ENCODE measurements around the gene SLC25A45.
"Not testable (repeated sequence)": the region's sequence is repeated elsewhere in the genome, so short reads cannot be mapped to it uniquely, and the experiment has no call there.

The SLC25A45 gene

DNA sequence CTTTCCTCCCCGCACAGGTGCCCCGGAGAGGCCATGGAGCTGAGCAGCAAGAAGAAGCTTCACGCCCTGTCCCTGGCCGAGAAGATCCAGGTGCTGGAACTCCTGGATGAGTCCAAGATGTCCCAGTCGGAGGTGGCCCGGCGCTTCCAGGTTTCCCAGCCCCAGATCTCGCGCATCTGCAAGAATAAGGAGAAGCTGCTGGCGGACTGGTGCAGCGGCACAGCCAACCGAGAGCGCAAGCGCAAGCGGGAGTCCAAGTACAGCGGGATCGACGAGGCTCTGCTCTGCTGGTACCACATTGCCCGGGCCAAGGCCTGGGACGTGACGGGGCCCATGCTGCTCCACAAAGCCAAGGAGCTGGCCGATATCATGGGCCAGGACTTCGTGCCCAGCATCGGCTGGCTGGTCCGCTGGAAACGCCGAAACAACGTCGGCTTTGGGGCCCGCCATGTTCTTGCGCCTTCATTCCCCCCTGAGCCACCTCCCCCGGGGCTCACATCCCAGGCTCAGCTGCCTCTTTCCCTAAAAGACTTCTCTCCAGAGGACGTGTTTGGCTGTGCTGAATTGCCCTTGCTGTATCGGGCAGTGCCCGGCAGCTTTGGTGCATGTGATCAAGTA lies 26.6 kb downstream of the SLC25A45 start:
- no peak for DNase-seq

DNA sequence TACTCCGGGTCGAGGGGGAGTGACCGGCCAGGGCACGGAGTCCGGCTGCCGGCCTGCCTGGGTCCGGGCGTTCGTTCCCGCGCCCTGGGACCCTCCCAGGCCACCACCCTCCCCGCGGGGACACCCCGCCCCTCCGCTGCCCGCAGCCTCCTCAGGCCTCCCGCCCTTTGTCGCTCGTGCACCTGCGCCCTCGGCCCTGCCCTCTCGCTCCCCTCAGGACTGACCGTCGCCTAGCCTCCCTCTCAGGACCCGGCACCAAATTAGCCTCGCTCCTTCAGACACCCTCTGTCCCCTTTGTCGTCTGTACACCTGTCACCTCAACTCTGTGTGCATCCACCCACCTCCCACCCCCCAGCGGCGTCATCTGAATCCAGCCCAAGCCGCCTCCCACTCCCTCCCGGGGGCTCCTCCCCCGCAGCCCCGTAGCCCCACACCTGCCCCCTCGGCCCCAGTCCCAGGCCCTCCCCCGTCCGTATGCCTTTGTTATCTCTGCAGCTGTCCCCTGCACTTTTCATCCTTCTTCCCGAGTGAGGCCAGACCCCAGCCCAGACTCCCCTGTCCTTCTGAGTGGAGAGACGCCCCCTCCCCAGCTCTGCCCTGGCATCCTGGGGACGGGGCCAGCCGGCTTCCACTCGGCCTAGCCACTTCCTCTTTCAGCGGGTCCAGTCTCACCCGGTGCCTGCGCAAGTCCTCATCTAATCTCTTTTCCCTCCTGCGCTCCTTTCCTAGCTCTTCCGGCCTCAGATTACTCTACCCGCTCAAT lies 27.3 kb downstream of the SLC25A45 start:
- peak; percentile 76 for DNase-seq

DNA sequence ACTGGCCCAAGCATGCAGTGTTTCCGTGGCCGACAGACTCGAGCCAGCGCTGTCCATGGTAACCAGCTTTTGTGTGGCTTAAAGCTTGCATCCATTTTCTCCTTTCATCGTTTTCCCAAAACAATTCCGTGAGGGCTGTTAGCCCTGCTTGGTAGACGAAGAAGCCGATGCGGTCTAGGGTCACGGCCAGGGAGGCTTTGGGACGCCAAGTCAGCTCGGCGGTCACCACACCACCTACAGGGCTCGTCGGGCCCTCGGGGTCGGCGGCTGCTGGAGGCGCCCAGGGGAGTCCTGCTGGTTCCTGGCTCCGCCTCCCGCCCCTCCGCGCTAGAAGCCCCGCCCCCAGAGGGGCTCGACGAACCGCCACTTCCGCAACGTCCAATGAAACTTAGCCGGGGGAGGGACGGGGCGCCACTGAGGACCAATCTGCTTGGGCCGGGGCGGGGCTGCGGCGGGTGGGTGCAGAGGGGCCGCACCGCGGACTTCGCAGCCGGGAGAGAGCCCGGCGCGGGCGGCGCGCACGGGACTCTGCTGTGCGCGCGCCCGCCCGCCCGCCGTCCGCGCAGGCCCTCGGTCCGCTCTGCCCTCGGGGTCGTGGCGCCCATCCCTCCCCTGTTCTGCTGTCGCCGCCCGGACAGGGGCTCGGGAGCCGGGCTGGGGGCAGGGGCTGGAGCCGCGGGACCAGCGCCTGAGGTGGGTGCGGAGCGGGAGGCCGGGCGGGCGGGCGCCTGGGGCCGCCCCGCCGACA lies 28.0 kb downstream of the SLC25A45 start, which contains the start of gene TIGD3:
Gene TIGD3, plus strand, starts transcription at position 487 of the 748 bp plus-strand sequence. CDS start 1,058 bp downstream, outside the sequence.
- DNase-seq, result peak; percentile 99

DNA sequence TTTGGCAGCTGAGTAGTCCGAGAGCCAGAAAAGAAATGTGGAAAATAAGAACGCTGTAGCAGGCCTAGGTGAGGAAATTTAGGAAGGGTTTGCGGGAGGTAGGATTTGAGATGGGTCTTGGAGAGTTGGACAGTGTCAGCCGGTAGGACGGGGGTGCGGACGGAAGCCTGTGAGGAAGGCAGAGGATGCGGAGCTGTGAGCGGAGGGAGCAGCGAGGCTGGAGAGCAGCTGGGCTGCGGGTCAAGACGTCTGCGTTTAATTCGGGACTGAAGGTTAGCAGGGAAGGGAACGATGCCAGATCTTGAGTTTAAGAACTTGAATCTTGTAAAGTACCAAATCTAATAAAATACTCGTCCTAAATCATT lies 28.6 kb downstream of the SLC25A45 start:
- DNase-seq, result no peak

DNA sequence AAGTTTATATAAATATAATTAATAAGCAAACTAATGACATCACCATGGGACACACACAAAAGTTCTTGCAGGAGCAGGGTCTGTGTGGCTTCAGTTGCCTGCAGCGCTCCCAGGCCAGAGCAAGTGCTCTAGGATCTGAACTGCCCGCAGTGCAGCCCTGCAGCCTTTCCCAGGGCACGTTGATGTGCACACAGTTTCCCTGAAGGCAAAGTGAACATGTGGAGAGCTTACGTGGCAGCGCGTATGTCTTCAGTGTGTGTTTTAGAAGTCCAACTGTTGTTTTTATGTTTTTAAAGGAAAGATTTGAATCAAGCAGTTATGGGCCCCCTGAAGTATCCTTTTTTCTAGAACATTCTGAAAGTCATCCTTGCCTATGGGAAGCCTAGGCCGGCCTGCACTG lies 29.1 kb downstream of the SLC25A45 start:
- DNase-seq, result no peak

DNA sequence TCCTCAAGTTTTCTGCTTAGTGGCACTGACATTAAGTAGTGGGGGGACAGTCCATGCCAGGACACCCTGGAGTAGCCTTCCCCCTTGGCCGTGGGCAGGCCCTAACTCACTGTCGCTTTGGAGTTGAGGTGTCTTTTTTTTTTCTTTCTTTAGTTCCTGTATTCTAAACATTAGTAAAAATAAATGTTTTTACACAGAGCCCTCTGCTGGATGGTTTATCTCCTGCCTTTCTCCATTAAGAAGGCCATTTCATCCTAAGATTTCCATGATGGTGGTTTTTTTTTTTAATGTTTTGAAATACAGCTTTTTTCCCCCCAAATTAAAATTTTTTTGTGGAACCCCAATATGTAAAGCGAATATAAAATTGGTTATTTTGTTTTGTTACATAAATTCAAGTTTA lies 29.7 kb downstream of the SLC25A45 start:
- DNase-seq, result no peak

DNA sequence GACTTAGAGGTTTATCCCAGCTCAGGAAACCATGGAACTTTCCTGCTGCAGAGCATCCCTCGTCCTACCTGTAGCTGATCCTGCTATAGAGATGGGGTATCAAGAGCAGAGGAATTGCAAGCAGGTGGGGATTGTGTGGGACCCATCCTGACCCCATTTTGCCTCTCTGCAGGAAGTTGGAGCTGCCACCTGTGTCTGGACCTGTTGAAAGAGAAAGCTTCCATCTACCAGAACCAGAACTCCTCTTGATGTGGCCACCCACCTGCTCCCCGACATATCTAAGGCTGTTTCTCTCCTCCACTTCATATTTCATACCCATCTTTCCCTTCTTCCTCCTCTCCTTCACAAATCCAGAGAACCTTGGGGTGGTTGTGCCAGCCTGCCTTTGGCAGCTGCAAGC lies 30.9 kb downstream of the SLC25A45 start:
- DNase-seq, result no peak

DNA sequence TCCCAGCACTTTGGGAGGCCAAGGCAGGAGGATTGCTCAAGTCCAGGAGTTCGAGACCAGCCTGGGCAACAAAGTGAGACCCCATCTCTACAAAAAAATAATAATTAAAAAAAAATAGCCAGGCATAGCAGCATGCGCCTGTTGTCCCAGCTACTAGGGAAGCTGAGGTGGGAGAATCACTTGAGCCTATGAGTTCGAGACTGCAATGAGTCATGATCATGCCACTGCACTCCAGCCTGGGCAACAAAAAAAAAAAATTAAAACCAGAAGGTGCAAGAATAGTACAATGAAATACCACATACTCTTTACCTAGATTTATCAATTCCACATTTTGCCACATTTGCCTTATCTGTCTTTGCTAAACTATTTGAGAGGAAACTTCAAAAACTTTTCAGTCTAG lies 40.6 kb downstream of the SLC25A45 start:
- DNase-seq, result no peak

DNA sequence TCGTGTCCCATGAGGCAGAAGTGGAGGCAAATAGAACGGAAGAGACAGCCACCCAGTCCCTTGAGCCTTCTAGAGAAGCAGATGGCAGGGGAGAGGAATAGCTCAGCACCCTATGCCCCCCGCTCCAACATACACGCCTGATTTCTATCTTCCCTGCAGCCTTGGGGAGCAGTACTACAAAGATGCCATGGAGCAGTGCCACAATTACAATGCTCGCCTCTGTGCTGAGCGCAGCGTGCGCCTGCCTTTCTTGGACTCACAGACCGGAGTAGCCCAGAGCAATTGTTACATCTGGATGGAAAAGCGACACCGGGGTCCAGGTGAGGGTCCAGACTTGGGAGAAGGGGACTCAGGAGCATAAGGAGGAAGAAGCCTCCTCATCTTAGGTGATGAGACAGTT lies 42.2 kb downstream of the SLC25A45 start:
- DNase-seq, result no peak

DNA sequence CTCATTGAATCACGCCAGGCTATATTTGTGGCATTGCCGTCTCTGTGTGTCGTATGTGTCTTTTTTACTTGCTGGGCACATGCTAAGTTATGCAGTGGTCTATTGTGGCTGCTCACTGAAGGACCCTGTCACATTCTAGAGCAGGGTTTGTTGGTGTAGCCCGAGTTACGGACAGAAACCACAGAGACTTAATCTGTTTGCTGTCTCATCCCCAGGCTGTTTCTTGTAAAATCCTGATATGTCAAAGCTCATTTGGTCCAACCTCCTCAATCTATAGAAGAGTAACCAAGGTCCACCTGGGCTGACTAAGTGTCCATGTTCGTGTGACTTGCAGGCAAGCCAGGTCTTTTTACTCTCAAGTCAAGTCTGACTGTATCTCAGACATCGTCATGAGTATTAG lies 43.8 kb downstream of the SLC25A45 start:
- DNase-seq, result no peak

DNA sequence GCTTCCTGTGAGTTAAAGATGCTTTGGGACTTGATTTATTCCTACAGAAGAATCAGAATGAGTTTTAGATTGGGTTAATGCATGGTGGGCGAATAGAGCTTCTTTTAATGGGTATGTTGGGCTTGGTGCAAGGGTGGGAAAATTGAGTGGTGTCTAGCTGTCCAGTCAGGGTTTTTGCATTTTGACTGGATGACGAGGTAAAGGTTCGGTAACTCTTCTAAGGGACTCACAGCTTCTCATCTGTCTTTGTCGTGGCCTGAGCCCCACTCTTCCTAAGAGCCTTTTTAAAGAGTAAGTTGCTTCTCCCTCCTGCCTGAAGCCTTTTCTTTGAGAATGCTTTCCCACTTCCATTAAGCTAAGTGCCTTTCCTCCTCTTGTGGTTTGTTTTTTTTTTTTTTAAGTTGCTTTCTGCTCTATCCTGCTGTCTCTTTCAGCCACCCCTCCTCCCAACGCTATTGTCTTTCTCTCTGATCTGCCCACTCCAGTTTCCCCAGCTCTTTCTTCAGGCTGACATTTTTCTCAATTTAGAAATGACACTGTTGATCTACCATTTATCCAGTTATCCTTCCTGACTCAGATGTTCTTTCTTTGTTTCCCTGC lies 47.6 kb downstream of the SLC25A45 start:
- no peak for DNase-seq

DNA sequence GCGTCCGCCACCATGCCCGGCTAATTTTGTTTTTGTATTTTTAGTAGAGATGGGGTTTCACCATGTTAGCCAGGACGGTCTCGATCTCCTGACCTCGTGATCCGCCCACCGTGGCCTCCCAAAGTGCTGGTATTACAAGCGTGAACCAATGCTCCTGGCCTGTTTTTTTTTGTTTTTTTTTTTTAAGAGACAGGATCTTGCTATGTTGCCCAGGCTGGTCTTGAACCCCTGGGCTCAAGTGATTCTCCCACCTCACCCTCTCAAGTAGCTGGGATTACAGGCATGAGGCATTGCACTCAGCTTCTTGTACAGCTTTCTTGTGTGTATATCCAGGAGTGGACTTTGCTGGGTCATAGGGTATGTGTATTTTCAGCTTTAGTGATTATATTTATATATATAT lies 49.9 kb downstream of the SLC25A45 start:
- not testable (repeated sequence) for DNase-seq

DNA sequence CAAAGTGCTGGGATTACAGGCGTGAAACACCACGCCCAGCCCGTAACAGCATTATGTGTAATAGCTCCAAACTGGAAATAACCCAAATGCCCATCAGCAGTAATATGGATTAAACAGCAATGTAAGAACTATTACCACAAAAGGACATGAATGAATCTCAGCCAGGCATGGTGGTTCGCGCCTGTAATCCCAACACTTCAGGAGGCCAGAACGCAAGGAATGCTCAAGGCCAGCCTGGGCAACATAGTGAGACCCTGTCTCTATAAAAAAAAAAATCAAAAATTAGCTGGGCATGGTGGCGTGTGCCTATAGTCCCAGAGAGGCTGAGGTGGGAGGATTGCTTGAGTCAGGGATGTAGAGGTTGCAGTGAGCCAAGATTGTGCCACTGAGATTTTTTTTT lies 51.9 kb downstream of the SLC25A45 start:
- no peak for DNase-seq

DNA sequence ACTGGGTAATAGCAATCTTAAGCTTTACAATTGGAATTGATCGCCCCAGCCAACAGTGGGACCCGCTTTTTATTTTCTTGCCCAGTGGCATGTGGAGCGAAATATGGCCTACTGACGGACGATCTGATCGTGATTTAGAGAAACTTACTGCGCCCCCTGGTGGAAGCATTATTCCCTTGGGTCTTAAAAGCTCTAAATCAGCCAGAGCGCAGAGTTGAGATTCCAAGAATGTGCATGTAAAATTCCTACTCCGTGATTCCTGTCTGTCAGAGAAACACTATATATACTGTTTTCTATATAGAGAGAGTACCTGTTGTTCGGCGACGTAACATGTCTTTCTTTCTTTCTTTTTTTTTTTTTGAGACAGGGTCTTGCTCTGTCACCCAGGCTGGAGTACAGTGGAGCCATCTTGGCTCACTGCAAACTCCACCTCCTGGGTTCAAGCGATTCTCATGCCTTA lies 52.5 kb downstream of the SLC25A45 start:
- peak; percentile 91 for DNase-seq

DNA sequence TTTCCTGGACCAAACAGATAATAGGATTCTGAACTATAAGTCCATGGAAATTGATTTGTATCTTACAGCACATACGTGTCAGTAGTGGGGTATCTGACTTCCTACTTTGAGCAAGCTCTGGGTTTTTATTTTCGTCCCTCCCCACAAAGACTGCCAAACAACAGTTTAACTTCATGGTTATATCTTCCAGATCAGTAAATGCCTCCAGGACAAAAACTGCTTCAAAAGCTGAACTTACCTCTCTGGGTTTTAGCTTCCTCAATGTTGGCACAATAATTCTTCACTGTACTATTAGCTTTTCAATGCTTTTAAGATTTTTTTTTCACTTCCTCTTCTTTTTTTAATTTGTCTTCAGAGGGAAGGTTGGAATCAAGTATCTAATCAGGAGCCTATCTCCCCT lies 53.0 kb downstream of the SLC25A45 start:
- no peak for DNase-seq

DNA sequence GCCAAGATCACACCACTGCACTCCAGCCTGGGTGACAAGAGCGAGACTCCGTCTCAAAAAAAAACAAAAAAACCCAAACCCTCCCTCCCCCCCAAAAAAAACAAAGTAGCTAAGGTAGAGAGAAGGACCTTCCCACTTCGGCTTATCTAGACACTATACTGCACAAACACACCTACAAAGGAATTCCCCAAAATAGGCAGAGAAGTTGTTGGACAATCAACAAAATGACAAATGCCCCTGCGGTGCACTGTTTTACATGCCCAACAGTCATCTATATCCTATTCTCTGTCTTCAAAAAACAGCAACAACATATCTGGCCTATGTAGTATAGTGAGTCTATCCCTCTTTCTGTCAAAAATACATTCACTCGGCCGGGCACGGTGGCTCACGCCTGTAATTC lies 55.4 kb downstream of the SLC25A45 start:
- DNase-seq, result no peak

DNA sequence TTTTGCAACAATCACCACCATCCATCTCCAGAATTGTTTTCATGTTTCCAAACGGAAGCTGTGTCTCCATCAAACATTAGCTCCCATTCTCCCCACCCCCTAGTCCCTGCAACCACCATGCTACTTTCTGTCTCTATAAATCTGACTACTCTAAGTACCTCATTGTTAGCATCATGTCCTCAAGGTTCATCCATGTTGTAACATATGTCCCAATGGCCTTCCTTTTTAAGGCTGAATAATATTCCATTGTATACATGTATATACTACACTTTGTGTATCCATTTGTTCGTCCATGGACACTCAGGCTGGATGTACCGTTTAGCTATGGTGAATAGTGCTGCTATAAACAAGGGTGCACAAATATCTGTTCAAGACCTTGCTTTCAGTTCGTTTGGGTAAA lies 57.0 kb downstream of the SLC25A45 start:
- DNase-seq, result no peak

Measured in activated CD8-positive, alpha-beta memory T cell treated with anti-CD3 and anti-CD28 coated beads for 24 hours (primary cell).